ENCODE data around the gene TFR2. TPM values are rescaled to one million over a fixed set of nuclear protein-coding genes. Genes with fewer than 3 reads are reported as not detected.

TFR2 gene
- total RNA-seq, 4 donors from 2014 or later, result 1.3 to 3.4 (median 1.6) TPM

DNA sequence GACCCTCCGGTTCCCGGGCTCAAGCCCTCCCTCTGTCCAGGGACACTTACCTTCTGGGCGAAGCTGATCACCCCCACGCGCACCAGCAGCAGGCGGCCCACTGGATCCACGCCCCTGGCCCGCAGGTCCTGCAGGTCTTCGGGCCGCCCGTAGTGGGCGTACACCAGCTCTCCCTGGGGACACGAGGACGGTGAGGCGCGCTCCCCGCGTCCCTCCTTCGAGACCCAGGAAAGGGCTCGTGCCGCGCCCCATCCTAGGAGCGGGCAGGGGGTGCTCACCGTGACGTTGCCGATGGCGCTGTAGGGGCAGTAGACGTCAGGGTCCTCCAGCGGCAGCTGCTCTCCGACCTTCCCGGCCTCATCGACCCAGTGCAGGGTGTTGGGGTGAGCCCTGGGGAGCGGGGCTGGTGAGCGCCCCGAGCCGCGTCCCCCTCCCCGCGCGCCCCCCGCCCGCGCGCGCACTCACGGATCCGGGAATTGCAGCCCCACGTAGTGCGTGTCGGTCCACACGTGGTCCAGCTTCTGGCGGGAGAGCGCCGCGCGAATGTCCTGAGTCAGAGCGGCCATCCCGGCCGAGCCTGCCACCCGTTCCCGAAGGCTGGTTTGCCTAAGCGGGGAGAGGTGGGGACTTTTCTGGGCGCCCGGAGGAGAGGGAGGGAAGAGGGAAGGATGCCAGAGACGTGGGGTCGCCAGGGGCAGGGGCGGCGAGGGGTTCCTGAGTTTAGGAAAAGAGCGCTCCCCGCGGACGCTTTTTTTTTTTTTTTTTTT, 8.2 kb downstream of the TFR2 start:
- H3K4me3 ChIP-seq (ENCODE audit: low read depth, poor library complexity, severe bottlenecking), result peak overlapping the region; percentile 19
- intact Hi-C loops (cut with DNase I; ENCODE audit: low total_unique reads), result no loop called here
- TF ChIP-seq, protein P1, sequence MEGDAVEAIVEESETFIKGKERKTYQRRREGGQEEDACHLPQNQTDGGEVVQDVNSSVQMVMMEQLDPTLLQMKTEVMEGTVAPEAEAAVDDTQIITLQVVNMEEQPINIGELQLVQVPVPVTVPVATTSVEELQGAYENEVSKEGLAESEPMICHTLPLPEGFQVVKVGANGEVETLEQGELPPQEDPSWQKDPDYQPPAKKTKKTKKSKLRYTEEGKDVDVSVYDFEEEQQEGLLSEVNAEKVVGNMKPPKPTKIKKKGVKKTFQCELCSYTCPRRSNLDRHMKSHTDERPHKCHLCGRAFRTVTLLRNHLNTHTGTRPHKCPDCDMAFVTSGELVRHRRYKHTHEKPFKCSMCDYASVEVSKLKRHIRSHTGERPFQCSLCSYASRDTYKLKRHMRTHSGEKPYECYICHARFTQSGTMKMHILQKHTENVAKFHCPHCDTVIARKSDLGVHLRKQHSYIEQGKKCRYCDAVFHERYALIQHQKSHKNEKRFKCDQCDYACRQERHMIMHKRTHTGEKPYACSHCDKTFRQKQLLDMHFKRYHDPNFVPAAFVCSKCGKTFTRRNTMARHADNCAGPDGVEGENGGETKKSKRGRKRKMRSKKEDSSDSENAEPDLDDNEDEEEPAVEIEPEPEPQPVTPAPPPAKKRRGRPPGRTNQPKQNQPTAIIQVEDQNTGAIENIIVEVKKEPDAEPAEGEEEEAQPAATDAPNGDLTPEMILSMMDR (IDR thresholded peaks at IDR 0.05), result no peak
- TF ChIP-seq POLR2A (IDR thresholded peaks at IDR 0.05), result no peak
- 2 to 5% methylated on average over 27 to 41 of the region's 72 CpGs for WGBS, 2 donors
- no peak for DNase-seq (ENCODE audit: low spot score in 2 of 2)

DNA sequence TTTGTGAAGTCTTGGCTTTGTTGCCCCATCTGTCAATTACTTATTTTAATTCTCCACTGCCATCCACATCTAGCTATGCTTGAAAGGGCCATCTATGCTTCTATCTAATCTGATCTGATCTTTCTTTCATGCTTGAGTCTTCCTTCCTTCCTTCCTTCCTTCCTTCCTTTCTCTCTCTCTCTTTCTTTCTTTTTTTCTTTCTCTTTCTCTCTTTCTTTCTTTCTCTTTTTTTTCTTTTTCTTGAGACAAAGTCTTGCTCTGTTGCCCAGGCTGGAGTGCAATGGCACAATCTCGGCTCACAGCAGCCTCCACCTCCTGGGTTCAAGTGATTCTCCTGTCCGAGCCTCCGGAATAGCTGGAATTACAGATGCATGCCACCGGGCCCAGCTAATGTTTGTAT, 11.3 kb downstream of the TFR2 start:
- intact Hi-C loops (cut with DNase I; ENCODE audit: low total_unique reads), result no loop called here
- H3K4me3 ChIP-seq (ENCODE audit: low read depth, poor library complexity, severe bottlenecking), result no peak overlapping the region
- 96 to 98% methylated on average over 4 of the region's 4 CpGs for WGBS, 2 donors
- TF ChIP-seq, protein P1 (IDR thresholded peaks at IDR 0.05), result no peak
- no peak for DNase-seq (ENCODE audit: low spot score in 2 of 2)

- no peak for DNase-seq (ENCODE audit: low spot score in 2 of 2)
- no peak for TF ChIP-seq POLR2A (IDR thresholded peaks at IDR 0.05)
- TF ChIP-seq, protein P1 (IDR thresholded peaks at IDR 0.05), result no peak
- 84 to 85% methylated on average over 8 to 11 of the region's 11 CpGs for WGBS, 2 donors
- intact Hi-C loops (cut with DNase I; ENCODE audit: low total_unique reads), result no loop called here
- no peak overlapping the region for H3K4me3 ChIP-seq (ENCODE audit: low read depth, poor library complexity, severe bottlenecking)
Measured at GRCh38 chr7:100629117-100629716, 12.1 kb downstream of the TFR2 start.

DNA sequence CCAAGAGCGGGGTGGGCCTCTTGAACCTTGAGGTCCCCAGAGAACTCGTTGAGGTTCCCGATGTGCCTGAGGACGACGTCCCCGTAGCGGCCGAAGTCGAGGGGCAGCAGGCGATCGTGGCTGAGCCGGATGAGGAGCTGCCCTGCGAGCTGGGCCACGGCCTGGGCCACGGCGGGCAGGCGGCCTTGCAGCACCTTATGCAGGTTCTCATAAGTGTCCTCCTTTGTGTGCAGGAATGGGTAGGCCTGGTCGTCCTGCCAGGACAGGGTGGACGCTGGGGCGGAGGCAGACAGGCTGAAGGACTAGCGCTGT, 14.2 kb downstream of the TFR2 start:
- 87 to 91% methylated on average over 18 to 21 of the region's 21 CpGs for WGBS, 2 donors
- intact Hi-C loops (cut with DNase I; ENCODE audit: low total_unique reads), result no loop called here
- no peak for DNase-seq (ENCODE audit: low spot score in 2 of 2)
- TF ChIP-seq, protein P1 (IDR thresholded peaks at IDR 0.05), result no peak
- no peak for TF ChIP-seq POLR2A (IDR thresholded peaks at IDR 0.05)
- no peak overlapping the region for H3K4me3 ChIP-seq (ENCODE audit: low read depth, poor library complexity, severe bottlenecking)

- peak; percentile 78 to 95 for DNase-seq (ENCODE audit: low spot score in 2 of 2)
- H3K4me3 ChIP-seq (ENCODE audit: low read depth, poor library complexity, severe bottlenecking), result no peak overlapping the region
- WGBS, 2 donors, result 5 to 7% methylated on average over 25 to 31 of the region's 37 CpGs
- TF ChIP-seq, protein P1 (IDR thresholded peaks at IDR 0.05), result no peak
- no peak for TF ChIP-seq POLR2A (IDR thresholded peaks at IDR 0.05)
- intact Hi-C loops (cut with DNase I; ENCODE audit: low total_unique reads), result no loop called here
Measured at GRCh38 chr7:100626530-100627237, 14.7 kb downstream of the TFR2 start.

Measured in lower leg skin (tissue), 4 donors.